GM23338 (cell line): ENCODE results near the gene PCSK2.

Experiments
- ZNF114 ChIP-seq: fragments of 250-450 bp; sonication (Bioruptor Pico); IDR thresholded peaks from 2 replicates; pipeline ENCODE4 v1.5.0; 2020; ENCODE audit warnings: mild to moderate bottlenecking, moderate library complexity
- TF ChIP-seq, protein P1 (sequence below), 2 experiments: fragments of 200-600 bp in 1 of 2; sonication (generic) in 1 of 2; conservative IDR thresholded peaks; 2 replicates each; pipeline versions ENCODE4 v1.5.1 to v1.6.1; 2016 to 2017; ENCODE audit warnings: antibody characterized with exemption in 2 of 2, low read depth in 2 of 2, mild to moderate bottlenecking in 2 of 2, moderate library complexity in 1 of 2

DNA sequence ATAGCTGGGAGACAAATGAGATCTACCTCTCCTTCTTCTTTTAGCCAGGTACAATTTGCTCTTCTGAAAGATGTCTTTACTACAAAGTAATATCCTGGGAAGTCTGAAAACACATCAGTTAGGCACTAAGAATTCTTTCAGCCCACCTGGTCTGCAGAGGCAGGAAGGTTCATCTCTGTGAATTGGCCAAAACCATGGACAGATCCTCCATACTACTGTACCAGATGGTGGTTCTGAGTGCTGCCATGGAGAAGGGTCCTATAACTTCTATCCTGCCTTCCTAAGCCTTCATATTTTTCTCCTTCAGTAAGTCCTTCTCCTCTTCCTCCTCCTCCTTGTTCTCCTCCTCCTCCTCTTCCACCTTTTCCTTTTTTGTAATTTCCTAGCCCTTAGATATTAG, 11.7 kb upstream of the PCSK2 start:
- TF ChIP-seq ZNF114, result no peak
- TF ChIP-seq, protein P1, sequence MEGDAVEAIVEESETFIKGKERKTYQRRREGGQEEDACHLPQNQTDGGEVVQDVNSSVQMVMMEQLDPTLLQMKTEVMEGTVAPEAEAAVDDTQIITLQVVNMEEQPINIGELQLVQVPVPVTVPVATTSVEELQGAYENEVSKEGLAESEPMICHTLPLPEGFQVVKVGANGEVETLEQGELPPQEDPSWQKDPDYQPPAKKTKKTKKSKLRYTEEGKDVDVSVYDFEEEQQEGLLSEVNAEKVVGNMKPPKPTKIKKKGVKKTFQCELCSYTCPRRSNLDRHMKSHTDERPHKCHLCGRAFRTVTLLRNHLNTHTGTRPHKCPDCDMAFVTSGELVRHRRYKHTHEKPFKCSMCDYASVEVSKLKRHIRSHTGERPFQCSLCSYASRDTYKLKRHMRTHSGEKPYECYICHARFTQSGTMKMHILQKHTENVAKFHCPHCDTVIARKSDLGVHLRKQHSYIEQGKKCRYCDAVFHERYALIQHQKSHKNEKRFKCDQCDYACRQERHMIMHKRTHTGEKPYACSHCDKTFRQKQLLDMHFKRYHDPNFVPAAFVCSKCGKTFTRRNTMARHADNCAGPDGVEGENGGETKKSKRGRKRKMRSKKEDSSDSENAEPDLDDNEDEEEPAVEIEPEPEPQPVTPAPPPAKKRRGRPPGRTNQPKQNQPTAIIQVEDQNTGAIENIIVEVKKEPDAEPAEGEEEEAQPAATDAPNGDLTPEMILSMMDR (conservative IDR thresholded peaks at IDR 0.05; ENCODE audit: low read depth in 2 of 2), result no peak
